Neural cell (in vitro differentiated cells): Measurements from ENCODE around the gene TMEM132C. TPM values are rescaled to one million over a fixed set of nuclear protein-coding genes. Genes with fewer than 3 reads are reported as not detected.

Experiments
- H2AFZ ChIP-seq: fragments of 200-600, 300-800 bp; sonication (generic), shearing (Covaris generic); 2 replicates; pipeline ENCODE4 v1.6.0; 2014; ENCODE audit warnings: low read depth, mild to moderate bottlenecking, antibody characterized with exemption, low read length, moderate library complexity
- H3F3A ChIP-seq: fragments of 200-600 bp; shearing (Covaris generic); 2 replicates; pipeline ENCODE4 v1.6.1; 2016; ENCODE audit warnings: mild to moderate bottlenecking, moderate library complexity, mixed read lengths, antibody characterized with exemption, low read length; ENCODE audit not compliant: insufficient read depth, poor library complexity, severe bottlenecking
- H3K27ac ChIP-seq: fragments of 200-600, 300-800 bp; sonication (generic), shearing (Covaris generic); 2 replicates; pipeline ENCODE4 v1.5.1; 2014; ENCODE audit warnings: mild to moderate bottlenecking, low read length, moderate library complexity
- H3K27me3 ChIP-seq: fragments of 300-800, 200-600 bp; sonication (generic), shearing (Covaris generic); 2 replicates; pipeline ENCODE4 v1.6.0; 2014; ENCODE audit warnings: mild to moderate bottlenecking, low read depth, low read length, moderate library complexity; ENCODE audit not compliant: insufficient read depth
- H3K36me3 ChIP-seq: fragments of 300-800, 200-600 bp; sonication (generic), shearing (Covaris generic); 2 replicates; pipeline ENCODE4 v1.5.1; 2014; ENCODE audit warnings: mild to moderate bottlenecking, antibody characterized with exemption, low read length, moderate library complexity; ENCODE audit not compliant: insufficient read depth
- H3K4me2 ChIP-seq: fragments of 300-800, 200-600 bp; sonication (generic), shearing (Covaris generic); 2 replicates; pipeline ENCODE4 v1.6.0; 2014; ENCODE audit warnings: mild to moderate bottlenecking, low read length
- H3K4me3 ChIP-seq: fragments of 300-800, 200-600 bp; sonication (generic), shearing (Covaris generic); 2 replicates; pipeline ENCODE4 v1.5.1; 2014; ENCODE audit warnings: mild to moderate bottlenecking, low read length, moderate library complexity
- H3K79me2 ChIP-seq: fragments of 200-600 bp; shearing (Covaris generic); replicated peaks from 2 replicates; pipeline ENCODE4 v1.6.0; 2014; ENCODE audit warnings: mild to moderate bottlenecking, low read length, moderate library complexity; ENCODE audit not compliant: insufficient read depth
- H3K9ac ChIP-seq: fragments of 300-800, 200-600 bp; sonication (generic), shearing (Covaris generic); 2 replicates; pipeline ENCODE4 v1.6.1; 2016; ENCODE audit warnings: mild to moderate bottlenecking, low read length, mixed read lengths
- H3K9me2 ChIP-seq: fragments of 200-600 bp; shearing (Covaris generic); 2 replicates; pipeline ENCODE4 v1.6.1; 2016; ENCODE audit warnings: mild to moderate bottlenecking, low read length, mixed read lengths; ENCODE audit not compliant: insufficient read depth
- H3K9me3 ChIP-seq: fragments of 200-600, 300-800 bp; sonication (generic), shearing (Covaris generic); 2 replicates; pipeline ENCODE4 v1.6.1; 2016; ENCODE audit warnings: mild to moderate bottlenecking, mixed run types, low read length, moderate library complexity, mixed read lengths
- H4K20me1 ChIP-seq: fragments of 200-600 bp; shearing (Covaris generic); 2 replicates; pipeline ENCODE4 v1.6.1; 2016; ENCODE audit warnings: mild to moderate bottlenecking, mixed run types; ENCODE audit not compliant: insufficient read depth
- EP300 ChIP-seq: fragments of 450-650 bp; conservative IDR thresholded peaks from 2 replicates; pipeline ENCODE4 v1.6.1; 2014; ENCODE audit warnings: antibody characterized with exemption, mild to moderate bottlenecking, moderate library complexity; ENCODE audit not compliant: poor library complexity, severe bottlenecking
- EZH2 ChIP-seq: fragments of 200-600, 300-800 bp; shearing (Covaris generic), sonication (generic); IDR thresholded peaks from 2 replicates; pipeline ENCODE4 v1.6.1; 2014; ENCODE audit warnings: antibody characterized with exemption, low read length, borderline replicate concordance, mild to moderate bottlenecking; ENCODE audit not compliant: insufficient read depth, poor library complexity, severe bottlenecking
- MXI1 ChIP-seq: fragments of 450-650 bp; conservative IDR thresholded peaks from 2 replicates; pipeline ENCODE4 v1.6.1; 2014; ENCODE audit warnings: antibody characterized with exemption, mild to moderate bottlenecking; ENCODE audit not compliant: poor library complexity, severe bottlenecking
- POLR2AphosphoS5 ChIP-seq: IDR thresholded peaks from 2 replicates; pipeline ENCODE4 v1.6.1; 2012
- RAD21 ChIP-seq: fragments of 450-650 bp; conservative IDR thresholded peaks from 2 replicates; pipeline ENCODE4 v1.6.1; 2014; ENCODE audit warnings: antibody characterized with exemption, mild to moderate bottlenecking, moderate library complexity
- SMC3 ChIP-seq: fragments of 450-650 bp; conservative IDR thresholded peaks from 2 replicates; pipeline ENCODE4 v1.6.1; 2014; ENCODE audit warnings: antibody characterized with exemption, mild to moderate bottlenecking, moderate library complexity; ENCODE audit not compliant: poor library complexity
- TAF1 ChIP-seq: IDR thresholded peaks from 2 replicates; pipeline ENCODE4 v1.6.1; 2012; ENCODE audit warnings: low read depth
- polyA plus RNA-seq: library from polyadenylated mRNA; depleted of rRNA; stranded (reverse); fragments of >200 nt; gene quantifications from 2 replicates; pipeline ENCODE4 v1.2.3, GENCODE V29; 2014
- TF ChIP-seq, protein P1 (sequence below): fragments of 450-650 bp; IDR thresholded peaks from 2 replicates; pipeline ENCODE4 v1.5.1; 2014; ENCODE audit warnings: antibody characterized with exemption, mild to moderate bottlenecking, moderate library complexity; ENCODE audit not compliant: poor library complexity, severe bottlenecking
- TF ChIP-seq, protein P2 (sequence below): IDR thresholded peaks from 2 replicates; pipeline ENCODE4 v1.6.1; 2012; ENCODE audit warnings: borderline replicate concordance

The TMEM132C gene
- polyA plus RNA-seq, 1 donor from 2014 or later: 0.06 TPM

DNA sequence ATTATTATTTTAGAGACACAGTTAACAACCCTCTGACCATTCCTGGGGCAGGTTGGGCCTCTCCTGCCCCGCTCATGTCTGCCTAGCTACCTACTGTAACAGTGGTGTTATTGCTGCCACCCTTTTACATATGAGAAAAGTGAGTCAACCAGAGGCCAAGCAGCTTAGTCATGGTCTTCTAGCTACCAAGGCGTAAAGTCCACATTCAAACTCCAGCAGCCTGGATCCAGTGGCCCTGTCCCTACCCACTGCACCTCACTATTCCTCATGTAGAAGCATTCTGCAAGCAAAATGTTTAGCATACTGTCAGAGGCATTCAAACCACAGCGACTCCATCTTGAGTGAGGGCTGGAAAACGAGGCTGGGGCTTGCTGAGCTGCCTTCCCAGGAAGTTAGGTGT, 461.0 kb downstream of the TMEM132C start:
- H3K36me3 ChIP-seq: no peaks in the 10 kb centered on the region
- H3K4me3 ChIP-seq: no peak overlapping the region
- no peaks in the 10 kb centered on the region for H3F3A ChIP-seq
- no peak overlapping the region for H3K4me2 ChIP-seq
- no peak overlapping the region for H3K27ac ChIP-seq
- no peaks in the 10 kb centered on the region for H4K20me1 ChIP-seq
- no peaks in the 10 kb centered on the region for H3K79me2 ChIP-seq
- no peaks in the 10 kb centered on the region for H3K9me3 ChIP-seq
- H3K27me3 ChIP-seq: no peaks in the 10 kb centered on the region
- no peak for TF ChIP-seq TAF1
- no peak for TF ChIP-seq EP300
- no peak for TF ChIP-seq POLR2AphosphoS5
- TF ChIP-seq RAD21: no peak
- TF ChIP-seq, protein P1, sequence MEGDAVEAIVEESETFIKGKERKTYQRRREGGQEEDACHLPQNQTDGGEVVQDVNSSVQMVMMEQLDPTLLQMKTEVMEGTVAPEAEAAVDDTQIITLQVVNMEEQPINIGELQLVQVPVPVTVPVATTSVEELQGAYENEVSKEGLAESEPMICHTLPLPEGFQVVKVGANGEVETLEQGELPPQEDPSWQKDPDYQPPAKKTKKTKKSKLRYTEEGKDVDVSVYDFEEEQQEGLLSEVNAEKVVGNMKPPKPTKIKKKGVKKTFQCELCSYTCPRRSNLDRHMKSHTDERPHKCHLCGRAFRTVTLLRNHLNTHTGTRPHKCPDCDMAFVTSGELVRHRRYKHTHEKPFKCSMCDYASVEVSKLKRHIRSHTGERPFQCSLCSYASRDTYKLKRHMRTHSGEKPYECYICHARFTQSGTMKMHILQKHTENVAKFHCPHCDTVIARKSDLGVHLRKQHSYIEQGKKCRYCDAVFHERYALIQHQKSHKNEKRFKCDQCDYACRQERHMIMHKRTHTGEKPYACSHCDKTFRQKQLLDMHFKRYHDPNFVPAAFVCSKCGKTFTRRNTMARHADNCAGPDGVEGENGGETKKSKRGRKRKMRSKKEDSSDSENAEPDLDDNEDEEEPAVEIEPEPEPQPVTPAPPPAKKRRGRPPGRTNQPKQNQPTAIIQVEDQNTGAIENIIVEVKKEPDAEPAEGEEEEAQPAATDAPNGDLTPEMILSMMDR: no peak
- TF ChIP-seq MXI1: no peak
- TF ChIP-seq, protein P2, sequence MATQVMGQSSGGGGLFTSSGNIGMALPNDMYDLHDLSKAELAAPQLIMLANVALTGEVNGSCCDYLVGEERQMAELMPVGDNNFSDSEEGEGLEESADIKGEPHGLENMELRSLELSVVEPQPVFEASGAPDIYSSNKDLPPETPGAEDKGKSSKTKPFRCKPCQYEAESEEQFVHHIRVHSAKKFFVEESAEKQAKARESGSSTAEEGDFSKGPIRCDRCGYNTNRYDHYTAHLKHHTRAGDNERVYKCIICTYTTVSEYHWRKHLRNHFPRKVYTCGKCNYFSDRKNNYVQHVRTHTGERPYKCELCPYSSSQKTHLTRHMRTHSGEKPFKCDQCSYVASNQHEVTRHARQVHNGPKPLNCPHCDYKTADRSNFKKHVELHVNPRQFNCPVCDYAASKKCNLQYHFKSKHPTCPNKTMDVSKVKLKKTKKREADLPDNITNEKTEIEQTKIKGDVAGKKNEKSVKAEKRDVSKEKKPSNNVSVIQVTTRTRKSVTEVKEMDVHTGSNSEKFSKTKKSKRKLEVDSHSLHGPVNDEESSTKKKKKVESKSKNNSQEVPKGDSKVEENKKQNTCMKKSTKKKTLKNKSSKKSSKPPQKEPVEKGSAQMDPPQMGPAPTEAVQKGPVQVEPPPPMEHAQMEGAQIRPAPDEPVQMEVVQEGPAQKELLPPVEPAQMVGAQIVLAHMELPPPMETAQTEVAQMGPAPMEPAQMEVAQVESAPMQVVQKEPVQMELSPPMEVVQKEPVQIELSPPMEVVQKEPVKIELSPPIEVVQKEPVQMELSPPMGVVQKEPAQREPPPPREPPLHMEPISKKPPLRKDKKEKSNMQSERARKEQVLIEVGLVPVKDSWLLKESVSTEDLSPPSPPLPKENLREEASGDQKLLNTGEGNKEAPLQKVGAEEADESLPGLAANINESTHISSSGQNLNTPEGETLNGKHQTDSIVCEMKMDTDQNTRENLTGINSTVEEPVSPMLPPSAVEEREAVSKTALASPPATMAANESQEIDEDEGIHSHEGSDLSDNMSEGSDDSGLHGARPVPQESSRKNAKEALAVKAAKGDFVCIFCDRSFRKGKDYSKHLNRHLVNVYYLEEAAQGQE: no peak
- TF ChIP-seq SMC3: no peak
- TF ChIP-seq EZH2: no peak
- no peaks in the 10 kb centered on the region for H3K9me2 ChIP-seq
- no peak overlapping the region for H2AFZ ChIP-seq
- H3K9ac ChIP-seq: no peak overlapping the region

DNA sequence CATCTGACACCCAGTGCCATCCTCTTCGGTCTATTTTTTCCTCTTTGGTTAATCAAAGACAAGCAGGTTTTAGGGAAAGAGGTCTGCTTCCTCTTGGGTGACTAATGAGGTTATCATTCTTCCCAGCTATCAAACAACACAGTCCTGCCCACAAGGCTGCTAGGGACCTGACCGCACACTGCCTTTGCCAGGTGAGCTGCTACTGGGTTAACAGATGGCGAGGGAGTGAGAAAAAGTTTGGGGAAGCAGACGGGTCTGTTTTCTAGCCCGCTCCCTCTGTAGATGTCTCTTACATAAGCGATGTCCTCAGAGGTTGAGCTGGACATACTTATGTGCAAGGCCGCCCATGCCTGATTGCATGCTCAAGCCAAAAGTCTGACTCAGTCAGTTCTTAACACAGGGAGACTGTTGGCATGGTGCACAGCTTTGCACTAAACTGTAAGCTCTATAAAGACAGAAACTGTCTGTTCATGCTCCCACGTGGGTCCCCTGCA, 462.7 kb downstream of the TMEM132C start:
- Histone ChIP-seq H3K4me2 (no peak overlapping the region), H3K27me3 (no peaks in the 10 kb centered on the region), H4K20me1 (no peaks in the 10 kb centered on the region), H3K4me3 (no peak overlapping the region), H3F3A (no peaks in the 10 kb centered on the region), H3K9me2 (no peaks in the 10 kb centered on the region), H3K27ac (no peak overlapping the region), H3K36me3 (no peaks in the 10 kb centered on the region), H2AFZ (no peak overlapping the region), H3K9me3 (no peaks in the 10 kb centered on the region), H3K9ac (no peak overlapping the region), H3K79me2 (no peaks in the 10 kb centered on the region)
- TF ChIP-seq TAF1: no peak
- no peak for TF ChIP-seq POLR2AphosphoS5
- TF ChIP-seq SMC3: no peak
- TF ChIP-seq, protein P1: no peak
- TF ChIP-seq EZH2: no peak
- no peak for TF ChIP-seq RAD21
- TF ChIP-seq EP300: no peak
- TF ChIP-seq, protein P2: no peak
